Neural cell (in vitro differentiated cells): ENCODE results near the gene PLEKHB2. TPM values are rescaled to one million over a fixed set of nuclear protein-coding genes. Genes with fewer than 3 reads are reported as not detected.

Experiments
- H2AFZ ChIP-seq: fragments of 200-600, 300-800 bp; sonication (generic), shearing (Covaris generic); 2 replicates; pipeline ENCODE4 v1.6.0; 2014; ENCODE audit warnings: low read depth, mild to moderate bottlenecking, antibody characterized with exemption, low read length, moderate library complexity
- H3F3A ChIP-seq: fragments of 200-600 bp; shearing (Covaris generic); 2 replicates; pipeline ENCODE4 v1.6.1; 2016; ENCODE audit warnings: mild to moderate bottlenecking, moderate library complexity, mixed read lengths, antibody characterized with exemption, low read length; ENCODE audit not compliant: insufficient read depth, poor library complexity, severe bottlenecking
- H3K27ac ChIP-seq: fragments of 200-600, 300-800 bp; sonication (generic), shearing (Covaris generic); 2 replicates; pipeline ENCODE4 v1.5.1; 2014; ENCODE audit warnings: mild to moderate bottlenecking, low read length, moderate library complexity
- H3K27me3 ChIP-seq: fragments of 300-800, 200-600 bp; sonication (generic), shearing (Covaris generic); 2 replicates; pipeline ENCODE4 v1.6.0; 2014; ENCODE audit warnings: mild to moderate bottlenecking, low read depth, low read length, moderate library complexity; ENCODE audit not compliant: insufficient read depth
- H3K36me3 ChIP-seq: fragments of 300-800, 200-600 bp; sonication (generic), shearing (Covaris generic); 2 replicates; pipeline ENCODE4 v1.5.1; 2014; ENCODE audit warnings: mild to moderate bottlenecking, antibody characterized with exemption, low read length, moderate library complexity; ENCODE audit not compliant: insufficient read depth
- H3K4me2 ChIP-seq: fragments of 300-800, 200-600 bp; sonication (generic), shearing (Covaris generic); 2 replicates; pipeline ENCODE4 v1.6.0; 2014; ENCODE audit warnings: mild to moderate bottlenecking, low read length
- H3K4me3 ChIP-seq: fragments of 300-800, 200-600 bp; sonication (generic), shearing (Covaris generic); 2 replicates; pipeline ENCODE4 v1.5.1; 2014; ENCODE audit warnings: mild to moderate bottlenecking, low read length, moderate library complexity
- H3K79me2 ChIP-seq: fragments of 200-600 bp; shearing (Covaris generic); replicated peaks from 2 replicates; pipeline ENCODE4 v1.6.0; 2014; ENCODE audit warnings: mild to moderate bottlenecking, low read length, moderate library complexity; ENCODE audit not compliant: insufficient read depth
- H3K9ac ChIP-seq: fragments of 300-800, 200-600 bp; sonication (generic), shearing (Covaris generic); 2 replicates; pipeline ENCODE4 v1.6.1; 2016; ENCODE audit warnings: mild to moderate bottlenecking, low read length, mixed read lengths
- H3K9me2 ChIP-seq: fragments of 200-600 bp; shearing (Covaris generic); 2 replicates; pipeline ENCODE4 v1.6.1; 2016; ENCODE audit warnings: mild to moderate bottlenecking, low read length, mixed read lengths; ENCODE audit not compliant: insufficient read depth
- H3K9me3 ChIP-seq: fragments of 200-600, 300-800 bp; sonication (generic), shearing (Covaris generic); 2 replicates; pipeline ENCODE4 v1.6.1; 2016; ENCODE audit warnings: mild to moderate bottlenecking, mixed run types, low read length, moderate library complexity, mixed read lengths
- H4K20me1 ChIP-seq: fragments of 200-600 bp; shearing (Covaris generic); 2 replicates; pipeline ENCODE4 v1.6.1; 2016; ENCODE audit warnings: mild to moderate bottlenecking, mixed run types; ENCODE audit not compliant: insufficient read depth
- CTCF ChIP-seq: fragments of 450-650 bp; IDR thresholded peaks from 2 replicates; pipeline ENCODE4 v1.5.1; 2014; ENCODE audit warnings: antibody characterized with exemption, mild to moderate bottlenecking, moderate library complexity; ENCODE audit not compliant: poor library complexity, severe bottlenecking
- EP300 ChIP-seq: fragments of 450-650 bp; conservative IDR thresholded peaks from 2 replicates; pipeline ENCODE4 v1.6.1; 2014; ENCODE audit warnings: antibody characterized with exemption, mild to moderate bottlenecking, moderate library complexity; ENCODE audit not compliant: poor library complexity, severe bottlenecking
- EZH2 ChIP-seq: fragments of 200-600, 300-800 bp; shearing (Covaris generic), sonication (generic); IDR thresholded peaks from 2 replicates; pipeline ENCODE4 v1.6.1; 2014; ENCODE audit warnings: antibody characterized with exemption, low read length, borderline replicate concordance, mild to moderate bottlenecking; ENCODE audit not compliant: insufficient read depth, poor library complexity, severe bottlenecking
- MXI1 ChIP-seq: fragments of 450-650 bp; conservative IDR thresholded peaks from 2 replicates; pipeline ENCODE4 v1.6.1; 2014; ENCODE audit warnings: antibody characterized with exemption, mild to moderate bottlenecking; ENCODE audit not compliant: poor library complexity, severe bottlenecking
- POLR2AphosphoS5 ChIP-seq: IDR thresholded peaks from 2 replicates; pipeline ENCODE4 v1.6.1; 2012
- RAD21 ChIP-seq: fragments of 450-650 bp; conservative IDR thresholded peaks from 2 replicates; pipeline ENCODE4 v1.6.1; 2014; ENCODE audit warnings: antibody characterized with exemption, mild to moderate bottlenecking, moderate library complexity
- SMC3 ChIP-seq: fragments of 450-650 bp; conservative IDR thresholded peaks from 2 replicates; pipeline ENCODE4 v1.6.1; 2014; ENCODE audit warnings: antibody characterized with exemption, mild to moderate bottlenecking, moderate library complexity; ENCODE audit not compliant: poor library complexity
- TAF1 ChIP-seq: IDR thresholded peaks from 2 replicates; pipeline ENCODE4 v1.6.1; 2012; ENCODE audit warnings: low read depth
- polyA plus RNA-seq: library from polyadenylated mRNA; depleted of rRNA; stranded (reverse); fragments of >200 nt; gene quantifications from 2 replicates; pipeline ENCODE4 v1.2.3, GENCODE V29; 2014
- TF ChIP-seq, protein P1 (sequence below): IDR thresholded peaks from 2 replicates; pipeline ENCODE4 v1.6.1; 2012; ENCODE audit warnings: borderline replicate concordance

The PLEKHB2 gene
- polyA plus RNA-seq, 1 donor from 2014 or later, result 85.0 TPM

DNA sequence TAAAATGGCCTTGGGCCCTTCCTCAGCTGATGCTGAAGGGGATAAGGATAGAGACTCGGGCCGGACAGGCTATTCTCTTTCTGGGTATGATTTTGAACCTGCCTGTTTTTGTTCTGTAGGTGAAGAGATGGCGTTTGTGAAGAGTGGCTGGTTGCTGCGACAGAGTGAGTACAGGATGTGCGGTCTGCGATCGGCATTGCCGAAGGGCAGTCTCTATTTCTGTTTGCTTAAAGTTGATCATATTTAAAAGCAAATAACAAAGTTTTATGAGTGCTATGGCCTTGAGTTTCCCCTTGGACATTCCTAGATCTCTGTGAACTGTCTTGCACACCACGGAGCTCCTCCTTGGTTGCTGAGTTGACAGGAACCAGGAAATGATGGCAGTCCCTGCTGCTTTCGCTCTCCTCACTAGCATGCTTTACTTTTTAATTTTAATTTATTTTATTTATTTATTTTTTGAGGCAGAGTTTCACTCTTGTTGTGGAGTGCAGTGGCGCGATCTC, 15.7 kb downstream of the PLEKHB2 start:
- Histone ChIP-seq H3K9me2 (no peaks in the 10 kb centered on the region), H3K9me3 (no peaks in the 10 kb centered on the region), H2AFZ (no peak overlapping the region), H3K79me2 (peaks cover 6% of the 10 kb centered on the region), H3K36me3 (no peaks in the 10 kb centered on the region), H3F3A (no peaks in the 10 kb centered on the region), H4K20me1 (no peaks in the 10 kb centered on the region), H3K9ac (no peak overlapping the region), H3K4me3 (no peak overlapping the region), H3K27me3 (no peaks in the 10 kb centered on the region), H3K27ac (no peak overlapping the region), H3K4me2 (no peak overlapping the region)
- no peak for TF ChIP-seq TAF1
- no peak for TF ChIP-seq RAD21
- no peak for TF ChIP-seq EZH2
- TF ChIP-seq, protein P1, sequence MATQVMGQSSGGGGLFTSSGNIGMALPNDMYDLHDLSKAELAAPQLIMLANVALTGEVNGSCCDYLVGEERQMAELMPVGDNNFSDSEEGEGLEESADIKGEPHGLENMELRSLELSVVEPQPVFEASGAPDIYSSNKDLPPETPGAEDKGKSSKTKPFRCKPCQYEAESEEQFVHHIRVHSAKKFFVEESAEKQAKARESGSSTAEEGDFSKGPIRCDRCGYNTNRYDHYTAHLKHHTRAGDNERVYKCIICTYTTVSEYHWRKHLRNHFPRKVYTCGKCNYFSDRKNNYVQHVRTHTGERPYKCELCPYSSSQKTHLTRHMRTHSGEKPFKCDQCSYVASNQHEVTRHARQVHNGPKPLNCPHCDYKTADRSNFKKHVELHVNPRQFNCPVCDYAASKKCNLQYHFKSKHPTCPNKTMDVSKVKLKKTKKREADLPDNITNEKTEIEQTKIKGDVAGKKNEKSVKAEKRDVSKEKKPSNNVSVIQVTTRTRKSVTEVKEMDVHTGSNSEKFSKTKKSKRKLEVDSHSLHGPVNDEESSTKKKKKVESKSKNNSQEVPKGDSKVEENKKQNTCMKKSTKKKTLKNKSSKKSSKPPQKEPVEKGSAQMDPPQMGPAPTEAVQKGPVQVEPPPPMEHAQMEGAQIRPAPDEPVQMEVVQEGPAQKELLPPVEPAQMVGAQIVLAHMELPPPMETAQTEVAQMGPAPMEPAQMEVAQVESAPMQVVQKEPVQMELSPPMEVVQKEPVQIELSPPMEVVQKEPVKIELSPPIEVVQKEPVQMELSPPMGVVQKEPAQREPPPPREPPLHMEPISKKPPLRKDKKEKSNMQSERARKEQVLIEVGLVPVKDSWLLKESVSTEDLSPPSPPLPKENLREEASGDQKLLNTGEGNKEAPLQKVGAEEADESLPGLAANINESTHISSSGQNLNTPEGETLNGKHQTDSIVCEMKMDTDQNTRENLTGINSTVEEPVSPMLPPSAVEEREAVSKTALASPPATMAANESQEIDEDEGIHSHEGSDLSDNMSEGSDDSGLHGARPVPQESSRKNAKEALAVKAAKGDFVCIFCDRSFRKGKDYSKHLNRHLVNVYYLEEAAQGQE, result no peak
- TF ChIP-seq SMC3, result no peak

DNA sequence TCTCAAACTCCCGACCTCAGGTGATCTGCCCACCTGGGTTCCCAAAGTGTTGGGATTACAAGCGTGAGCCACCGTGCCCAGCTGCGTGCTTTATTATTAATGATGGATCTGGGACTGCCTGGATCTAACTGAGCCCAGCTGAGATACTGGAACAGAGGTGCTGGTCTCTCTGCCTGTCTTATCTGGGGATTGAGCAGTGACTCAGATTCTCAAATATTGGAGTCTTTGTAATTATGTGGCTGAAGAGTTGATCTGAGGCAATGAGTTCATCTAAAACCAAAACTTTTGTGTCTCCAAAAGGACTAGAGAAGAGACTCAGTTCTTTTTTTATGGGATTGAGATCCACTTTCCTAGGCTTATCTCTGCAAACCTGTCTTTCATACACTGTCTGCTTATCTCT, 16.3 kb downstream of the PLEKHB2 start:
- no peaks in the 10 kb centered on the region for H3K36me3 ChIP-seq
- no peaks in the 10 kb centered on the region for H4K20me1 ChIP-seq
- H3K27ac ChIP-seq, result no peak overlapping the region

More for the DNA sequence above, 16.3 kb downstream of the PLEKHB2 start:
- H3K4me2 ChIP-seq, result no peak overlapping the region
- no peaks in the 10 kb centered on the region for H3K9me2 ChIP-seq
- no peak overlapping the region for H3K9ac ChIP-seq
- H2AFZ ChIP-seq, result no peak overlapping the region
- no peaks in the 10 kb centered on the region for H3K27me3 ChIP-seq
- peaks cover 6% of the 10 kb centered on the region for H3K79me2 ChIP-seq
- TF ChIP-seq CTCF, result no peak
- TF ChIP-seq SMC3, result no peak
- no peak for TF ChIP-seq MXI1
- TF ChIP-seq, protein P1, result no peak
- TF ChIP-seq TAF1, result no peak
- no peak for TF ChIP-seq EZH2
- TF ChIP-seq EP300, result no peak
- TF ChIP-seq RAD21, result no peak
- no peak for TF ChIP-seq POLR2AphosphoS5
- no peak overlapping the region for H3K4me3 ChIP-seq
- no peaks in the 10 kb centered on the region for H3K9me3 ChIP-seq
- no peaks in the 10 kb centered on the region for H3F3A ChIP-seq
